Hypothalamus (tissue), 51 donors: Measurements from ENCODE around the gene DRAXIN.

Experiments used
- DNase-seq, 51 donors: peaks; one replicate each; lab custom pipeline; 2025; lab: John Stamatoyannopoulos, UW

DRAXIN gene

GRCh38 chr1:11731691-11732283, 40.3 kb downstream of the DRAXIN start:
- DNase-seq = peak in 49 of 51 donors; percentile 13 to 91 (median 76)

- no peak for DNase-seq
Measured at GRCh38 chr1:11733306-11733705, 41.8 kb downstream of the DRAXIN start.

- no peak for DNase-seq
Measured at GRCh38 chr1:11735531-11735853, 44.0 kb downstream of the DRAXIN start.

- peak; percentile 50 to 98 (median 92) for DNase-seq
Measured at GRCh38 chr1:11735854-11736745, 44.6 kb downstream of the DRAXIN start, which contains the start of gene AGTRAP. Gene AGTRAP (plus strand): TSS chr1:11736136. CDS start chr1:11736209, 73 bp downstream.

GRCh38 chr1:11736746-11737639, 45.5 kb downstream of the DRAXIN start:
- peak in 11 of 51 donors; percentile 4 to 38 (median 20) for DNase-seq

- DNase-seq = no peak
Measured at GRCh38 chr1:11738096-11738495, 46.6 kb downstream of the DRAXIN start.

- no peak for DNase-seq
Measured at GRCh38 chr1:11738783-11739182, 47.3 kb downstream of the DRAXIN start.

GRCh38 chr1:11740258-11741192, 49.0 kb downstream of the DRAXIN start:
- no peak for DNase-seq

- DNase-seq = no peak
Measured at GRCh38 chr1:11741482-11741881, 50.0 kb downstream of the DRAXIN start.

- no peak for DNase-seq
Measured at GRCh38 chr1:11741919-11742558, 50.5 kb downstream of the DRAXIN start.

- DNase-seq = no peak
Measured at GRCh38 chr1:11744287-11744686, 52.8 kb downstream of the DRAXIN start.

GRCh38 chr1:11746092-11746491, 54.6 kb downstream of the DRAXIN start:
- no peak for DNase-seq

- peak in 2 of 51 donors; percentile 5 to 18 for DNase-seq
Measured at GRCh38 chr1:11746795-11747487, 55.4 kb downstream of the DRAXIN start.

GRCh38 chr1:11748294-11749202, 57.0 kb downstream of the DRAXIN start:
- DNase-seq = no peak

- peak in 13 of 51 donors; percentile 3 to 52 (median 16) for DNase-seq
Measured at GRCh38 chr1:11749203-11749689, 57.7 kb downstream of the DRAXIN start.

- no peak for DNase-seq
Measured at GRCh38 chr1:11749996-11750395, 58.5 kb downstream of the DRAXIN start.

GRCh38 chr1:11751087-11751486, 59.6 kb downstream of the DRAXIN start:
- DNase-seq = no peak
